Measurements from ENCODE around the gene KCNQ1. TPM values are rescaled to one million over a fixed set of nuclear protein-coding genes. Genes with fewer than 3 reads are reported as not detected.
"Not testable (repeated sequence)": the region's sequence is repeated elsewhere in the genome, so short reads cannot be mapped to it uniquely, and the experiment has no call there.

Gene KCNQ1
- total RNA-seq, 1 experiment from 2014 or later, result 10.7 TPM

DNA sequence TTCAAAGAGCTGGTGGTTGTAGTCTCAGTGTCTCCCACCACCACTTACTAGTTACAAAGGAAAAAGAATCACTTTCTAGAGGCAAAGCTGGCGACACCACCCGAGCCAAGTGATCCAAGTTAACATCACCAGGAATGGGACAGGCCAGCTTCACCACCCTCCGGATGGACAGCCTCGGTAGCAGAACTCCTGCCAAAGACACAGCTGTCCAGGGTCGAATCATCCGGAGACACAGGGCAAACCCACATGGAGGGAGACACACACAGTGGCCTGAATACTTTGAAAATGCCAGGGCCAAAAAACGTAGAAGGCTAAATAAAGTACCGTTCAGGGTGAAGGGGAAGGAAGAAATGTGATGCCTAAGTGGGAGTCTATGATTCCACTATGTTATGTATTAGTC is 33.1 kb downstream of the KCNQ1 start (continued):
- TF ChIP-seq, protein P1, sequence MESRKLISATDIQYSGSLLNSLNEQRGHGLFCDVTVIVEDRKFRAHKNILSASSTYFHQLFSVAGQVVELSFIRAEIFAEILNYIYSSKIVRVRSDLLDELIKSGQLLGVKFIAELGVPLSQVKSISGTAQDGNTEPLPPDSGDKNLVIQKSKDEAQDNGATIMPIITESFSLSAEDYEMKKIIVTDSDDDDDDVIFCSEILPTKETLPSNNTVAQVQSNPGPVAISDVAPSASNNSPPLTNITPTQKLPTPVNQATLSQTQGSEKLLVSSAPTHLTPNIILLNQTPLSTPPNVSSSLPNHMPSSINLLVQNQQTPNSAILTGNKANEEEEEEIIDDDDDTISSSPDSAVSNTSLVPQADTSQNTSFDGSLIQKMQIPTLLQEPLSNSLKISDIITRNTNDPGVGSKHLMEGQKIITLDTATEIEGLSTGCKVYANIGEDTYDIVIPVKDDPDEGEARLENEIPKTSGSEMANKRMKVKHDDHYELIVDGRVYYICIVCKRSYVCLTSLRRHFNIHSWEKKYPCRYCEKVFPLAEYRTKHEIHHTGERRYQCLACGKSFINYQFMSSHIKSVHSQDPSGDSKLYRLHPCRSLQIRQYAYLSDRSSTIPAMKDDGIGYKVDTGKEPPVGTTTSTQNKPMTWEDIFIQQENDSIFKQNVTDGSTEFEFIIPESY (IDR thresholded peaks at IDR 0.05; ENCODE audit: extremely low read depth, insufficient replicate concordance, low read length), result no peak
- TF ChIP-seq EZH2 (IDR thresholded peaks at IDR 0.05), result no peak
- TF ChIP-seq FOSL1 (IDR thresholded peaks at IDR 0.05; ENCODE audit: low read depth), result no peak
- TF ChIP-seq CBX3 (IDR thresholded peaks at IDR 0.05; ENCODE audit: low read depth), result no peak
- TF ChIP-seq EZH2phosphoT487 (IDR thresholded peaks at IDR 0.05; ENCODE audit: borderline replicate concordance), result no peak

DNA sequence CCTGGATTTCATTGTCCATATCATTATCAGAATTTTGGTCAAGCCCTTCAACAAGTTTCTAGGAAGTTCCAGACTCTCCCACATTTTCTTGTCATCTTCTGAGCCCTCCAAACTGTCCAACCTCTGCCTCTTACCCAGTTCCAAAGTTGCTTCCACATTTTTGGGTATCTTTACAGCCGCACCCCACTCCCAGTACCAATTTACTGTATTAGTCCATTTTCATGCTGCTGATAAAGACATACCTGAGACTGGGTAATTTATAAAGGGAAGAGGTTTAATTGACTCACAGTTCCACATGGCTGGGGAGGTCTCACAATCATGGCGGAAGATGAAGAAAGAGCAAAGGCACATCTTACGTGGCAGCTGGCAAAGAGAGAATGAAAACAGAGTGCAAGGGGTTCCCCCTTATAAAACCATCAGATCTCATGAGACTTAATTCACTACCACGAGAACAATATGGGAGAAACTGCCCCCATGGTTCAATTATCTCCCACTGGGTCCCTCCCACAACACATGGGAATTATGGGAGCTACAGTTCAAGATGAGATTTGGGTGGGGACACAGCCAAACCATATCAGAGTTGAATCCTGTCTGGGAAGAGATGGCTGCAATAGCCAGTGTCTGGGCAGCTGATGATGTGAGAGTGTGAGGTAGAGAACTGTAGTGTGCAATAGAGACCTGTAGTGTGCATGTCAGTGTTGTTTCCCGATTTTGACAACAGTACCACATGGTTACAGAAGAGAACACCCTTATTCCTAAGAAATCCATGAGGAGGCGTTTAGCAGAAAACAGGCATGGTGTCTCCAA is 35.5 kb downstream of the KCNQ1 start:
- H3K4me1 ChIP-seq (ENCODE audit: control insufficient read depth in 1 of 2, insufficient read depth in 2 of 2, low read length in 2 of 2); H3K27ac ChIP-seq (ENCODE audit: low read depth, low read length); RAD21 ChIA-PET (ENCODE audit: low non-redundant PET in 1 of 2, low total read pairs in 2 of 2, uncharacterized antibody in 2 of 2, unreplicated experiment in 2 of 2); H4K20me1 ChIP-seq (ENCODE audit: insufficient read depth); ATAC-seq; H3K27me3 ChIP-seq (ENCODE audit: insufficient read depth, low read length); H3K9me3 ChIP-seq (ENCODE audit: control insufficient read depth in 1 of 2, insufficient read depth in 1 of 2, low read depth in 1 of 2, low read length in 2 of 2); H3K9ac ChIP-seq (ENCODE audit: low read length); intact Hi-C loops (cut with micrococcal nuclease); H3K36me3 ChIP-seq (ENCODE audit: control insufficient read depth in 1 of 2, insufficient read depth in 2 of 2, low read length in 2 of 2); H3K4me3 ChIP-seq (replicated peaks in 1 of 2; ENCODE audit: low read depth in 1 of 2, low read length in 2 of 2); CTCF ChIA-PET; H3K9me2 ChIP-seq (ENCODE audit: insufficient read depth); POLR2A ChIA-PET; H3K4me2 ChIP-seq (ENCODE audit: low read length); H3K79me2 ChIP-seq (ENCODE audit: insufficient read depth, low read length); BruUV-seq (replicated peaks); DNase-seq (ENCODE audit: low read depth, low spot score); H2AFZ ChIP-seq (ENCODE audit: low read depth, low read length, poor library complexity, severe bottlenecking): not testable (repeated sequence)
